GM18951 (cell line): ENCODE data around the gene ARID3A.

Experiments used
- POLR2A ChIP-seq: IDR thresholded peaks from 4 replicates; pipeline ENCODE4 v1.6.1; 2011; ENCODE audit warnings: mild to moderate bottlenecking; ENCODE audit not compliant: insufficient read length, insufficient read depth; ENCODE audit errors: extremely low read depth
- in situ Hi-C: fragments of 300-500 bp; cut with MboI; formaldehyde crosslinking; loops from one replicate; pipeline ENCODE4 v1.12.0; 2022; ENCODE audit warnings: low sequenced_read_pairs, mixed read lengths, inconsistent platforms; ENCODE audit not compliant: unreplicated experiment

The ARID3A gene

DNA sequence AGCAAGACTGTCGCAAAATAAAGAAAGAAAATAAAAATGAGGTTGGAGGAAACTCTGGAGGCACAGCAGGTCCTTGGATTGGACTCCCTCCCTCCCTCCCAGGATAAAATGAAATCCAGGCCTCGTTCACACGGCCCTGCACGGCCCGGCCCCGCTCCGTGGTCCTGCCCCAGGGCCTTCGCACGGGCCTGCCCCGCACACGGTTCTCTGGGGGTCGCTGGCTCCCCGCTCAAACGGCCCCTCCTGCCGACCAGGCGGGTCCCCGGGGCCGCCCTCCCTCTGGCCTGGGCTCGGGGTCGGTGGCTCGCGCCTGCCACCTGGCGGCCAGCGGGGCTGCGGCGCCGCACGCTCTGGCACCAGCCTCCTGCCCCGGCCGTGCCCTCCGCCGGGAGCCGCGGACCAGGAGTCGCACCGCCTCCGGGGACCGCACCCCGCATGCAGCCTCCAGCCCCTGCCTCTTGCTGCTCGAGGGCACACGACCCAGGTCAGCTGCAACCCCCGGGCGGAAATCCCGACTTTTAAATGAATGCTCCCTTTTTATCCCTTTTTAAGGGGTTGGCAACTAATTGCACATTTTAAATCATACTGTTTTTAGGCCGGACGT lies 56.8 kb downstream of the ARID3A start:
- peak; percentile 33 for TF ChIP-seq POLR2A
- in situ Hi-C loops: loop anchor here (5.0 to 25.0 kb wide), 3 partner anchors 60 to 220 kb away; partner anchors contain the start of gene MISP

DNA sequence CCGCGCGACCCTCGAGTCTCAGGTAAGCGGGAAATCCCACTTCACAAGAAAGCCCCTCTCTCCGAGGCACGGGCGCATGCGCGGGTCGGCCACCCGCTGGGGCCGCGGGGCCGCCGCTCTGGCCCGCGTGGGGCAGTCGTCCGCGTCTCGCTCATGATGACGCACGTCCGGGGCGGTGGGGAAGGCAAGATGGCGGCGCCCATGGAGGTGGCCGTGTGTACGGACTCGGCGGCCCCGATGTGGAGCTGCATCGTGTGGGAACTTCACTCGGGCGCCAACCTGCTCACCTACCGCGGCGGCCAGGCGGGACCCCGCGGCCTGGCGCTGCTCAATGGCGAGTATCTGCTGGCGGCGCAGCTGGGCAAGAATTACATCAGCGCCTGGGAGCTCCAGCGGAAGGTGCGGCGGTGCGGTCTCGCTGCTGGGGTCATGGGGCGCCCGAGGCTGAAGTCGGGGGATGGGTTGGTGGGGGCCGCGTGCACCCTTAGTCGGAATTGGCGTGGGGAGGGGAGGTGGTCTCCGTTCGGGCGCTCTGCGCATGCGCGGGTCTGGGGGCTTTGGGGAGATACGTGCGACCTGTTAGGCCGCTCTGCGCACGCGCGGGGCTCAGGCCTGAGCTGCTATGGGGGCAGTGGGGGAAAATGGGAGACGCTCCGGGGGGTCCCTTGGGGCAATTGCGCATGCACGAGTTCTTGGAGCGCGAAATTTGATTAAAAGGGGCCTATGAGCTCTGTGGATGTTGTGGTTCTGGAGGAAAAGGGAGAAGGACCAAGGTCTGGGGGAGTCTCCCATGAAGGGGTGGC lies 58.5 kb downstream of the ARID3A start, which contains the start of gene WDR18:
Gene WDR18 (plus strand): TSS at position 181 of the 803 bp plus-strand sequence. CDS start 9 bp downstream, at position 190.
- peak; percentile 76 for TF ChIP-seq POLR2A
- in situ Hi-C loops: loop anchor here (5.0 to 25.0 kb wide), 3 partner anchors 62 to 222 kb away; partner anchors contain the start of gene MISP

DNA sequence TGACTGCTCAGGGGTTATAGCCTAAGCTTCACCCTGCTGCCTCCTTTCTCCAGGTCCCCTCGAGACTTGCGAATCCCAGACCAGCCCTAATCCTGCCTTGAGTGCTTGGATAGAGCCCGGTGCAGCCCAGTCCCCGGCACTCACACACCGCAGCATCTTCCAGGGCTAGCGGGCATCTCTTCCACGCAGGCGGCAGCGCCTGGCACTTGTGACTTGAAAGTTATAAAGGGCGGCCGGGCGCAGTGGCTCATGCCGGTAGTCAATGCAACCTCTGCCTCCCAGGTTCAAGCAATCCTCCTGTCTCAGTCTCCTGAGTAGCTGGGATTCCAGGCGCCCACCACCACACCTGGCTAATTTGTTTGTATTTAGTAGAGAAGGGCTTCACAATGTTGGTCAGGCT lies 60.2 kb downstream of the ARID3A start:
- in situ Hi-C loops: loop anchor here (10.0 to 25.0 kb wide), 2 partner anchors 121 to 224 kb away; partner anchors contain the start of gene MISP

DNA sequence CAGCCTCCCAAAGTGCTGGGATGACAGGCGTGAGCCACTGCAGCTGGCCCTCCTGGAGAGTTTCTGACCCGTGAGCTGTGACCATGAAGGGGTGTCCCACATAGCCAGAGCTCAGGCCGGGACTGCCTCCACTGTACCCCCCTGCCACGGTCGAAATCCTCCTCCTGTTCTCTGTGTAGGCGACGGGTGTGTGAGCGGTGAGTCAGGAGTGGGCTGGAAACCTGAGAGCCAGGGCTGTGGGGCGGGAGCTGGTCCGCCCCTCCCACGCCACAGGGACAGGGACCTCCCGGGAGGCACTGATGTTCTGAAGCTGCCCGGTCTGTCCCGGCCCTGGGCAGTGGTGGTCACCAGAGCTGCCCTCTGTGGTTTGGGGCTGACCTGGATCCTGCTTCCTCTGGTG lies 62.2 kb downstream of the ARID3A start:
- in situ Hi-C loops: loop anchor here (10.0 to 25.0 kb wide), 2 partner anchors 123 to 226 kb away; partner anchors contain the start of gene MISP
- no peak for TF ChIP-seq POLR2A

More for the DNA sequence above, 60.2 kb downstream of the ARID3A start:
- TF ChIP-seq POLR2A: no peak

DNA sequence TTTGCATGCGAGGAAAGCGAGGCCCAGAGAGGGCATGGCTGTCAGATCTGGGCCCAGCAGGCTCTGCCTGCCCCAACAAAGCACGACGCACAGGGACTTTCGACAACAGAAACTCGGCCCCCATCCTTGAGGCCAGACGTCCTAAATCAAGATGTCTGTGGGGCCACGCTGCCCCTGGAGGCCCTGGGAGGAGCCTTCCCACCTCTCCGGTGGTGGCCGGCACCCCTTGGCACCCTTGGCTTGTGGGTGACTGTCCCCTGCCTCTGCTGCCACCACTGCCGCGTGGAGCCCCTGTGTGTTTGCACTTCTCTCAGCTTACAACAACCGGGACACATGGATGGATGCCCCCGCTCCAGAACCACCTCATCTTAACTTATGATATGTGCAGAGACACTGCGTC lies 62.7 kb downstream of the ARID3A start:
- no peak for TF ChIP-seq POLR2A
- in situ Hi-C loops: loop anchor here (10.0 to 25.0 kb wide), 2 partner anchors 124 to 226 kb away; partner anchors contain the start of gene MISP

DNA sequence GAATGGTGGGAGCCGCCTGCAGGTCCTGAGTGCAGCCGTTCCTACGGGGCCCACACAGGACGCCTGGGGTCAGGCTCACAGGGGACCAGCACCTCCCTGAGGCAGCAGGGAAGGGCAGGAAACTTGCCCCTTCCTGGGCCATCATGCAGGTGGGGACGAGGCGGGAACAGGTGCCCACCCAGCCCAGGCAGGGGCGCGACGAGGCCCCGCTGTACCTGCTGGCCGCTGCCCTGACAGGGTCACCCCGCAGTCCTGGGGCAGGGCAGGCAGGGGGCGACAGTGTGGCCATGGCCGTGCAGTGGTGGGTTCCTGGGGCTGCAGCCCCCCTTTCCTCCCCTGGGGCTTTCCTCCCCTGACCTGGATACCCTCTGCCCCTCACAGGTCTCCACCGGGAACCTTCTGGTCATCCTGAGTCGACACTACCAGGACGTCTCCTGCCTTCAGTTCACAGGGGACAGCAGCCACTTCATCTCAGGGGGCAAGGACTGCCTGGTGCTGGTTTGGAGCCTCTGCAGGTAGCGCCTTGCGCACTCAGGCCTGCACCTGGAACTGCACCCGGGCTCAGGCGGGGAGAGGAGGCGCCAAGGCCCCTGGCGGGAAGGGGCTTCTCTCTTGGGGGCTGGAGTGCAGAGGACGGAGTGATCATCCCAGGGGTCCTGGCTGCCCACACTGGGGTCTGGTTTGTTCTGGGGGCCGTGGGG lies 63.7 kb downstream of the ARID3A start:
- in situ Hi-C loops: loop anchor here (10.0 to 25.0 kb wide), 2 partner anchors 125 to 227 kb away; partner anchors contain the start of gene MISP
- no peak for TF ChIP-seq POLR2A

DNA sequence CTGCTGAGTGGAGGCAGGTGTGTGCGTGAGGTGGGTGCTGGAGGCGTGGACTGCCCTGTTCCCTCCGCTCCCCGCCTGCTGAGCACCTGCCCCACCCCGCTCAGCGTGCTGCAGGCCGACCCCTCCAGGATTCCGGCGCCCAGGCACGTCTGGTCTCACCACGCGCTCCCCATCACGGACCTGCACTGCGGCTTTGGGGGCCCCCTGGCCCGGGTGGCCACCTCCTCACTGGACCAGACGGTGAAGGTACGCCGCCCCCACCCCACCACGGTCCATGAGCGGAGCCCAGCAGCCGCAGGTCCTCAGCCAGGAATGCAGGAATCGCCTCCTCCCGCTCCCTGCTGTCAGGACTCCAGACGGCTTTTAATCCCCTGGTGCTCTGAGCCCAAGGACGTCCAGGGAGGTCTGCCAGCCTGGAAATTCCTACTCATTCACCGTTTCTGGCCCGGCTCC lies 64.3 kb downstream of the ARID3A start:
- TF ChIP-seq POLR2A: no peak

DNA sequence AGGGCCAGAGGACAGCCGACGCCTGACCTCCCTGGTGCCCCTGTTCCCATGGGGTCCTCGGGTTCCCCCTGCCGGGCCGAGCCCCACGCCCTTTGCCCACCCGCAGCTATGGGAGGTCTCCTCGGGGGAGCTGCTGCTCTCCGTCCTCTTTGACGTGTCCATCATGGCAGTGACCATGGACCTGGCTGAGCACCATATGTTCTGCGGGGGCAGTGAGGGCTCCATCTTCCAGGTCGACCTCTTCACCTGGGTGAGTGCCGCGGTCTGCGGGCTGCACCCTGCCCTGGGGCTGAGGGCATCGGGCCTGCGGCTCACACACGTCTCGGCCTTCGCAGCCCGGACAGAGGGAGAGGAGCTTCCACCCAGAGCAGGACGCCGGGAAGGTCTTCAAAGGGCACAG lies 64.9 kb downstream of the ARID3A start:
- TF ChIP-seq POLR2A: no peak
- in situ Hi-C loops: loop anchor here (25.0 kb wide), 1 partner anchor 228 kb away; the partner anchor contains the start of gene MISP

More for the DNA sequence above, 64.3 kb downstream of the ARID3A start:
- in situ Hi-C loops: loop anchor here (25.0 kb wide), 1 partner anchor 228 kb away; the partner anchor contains the start of gene MISP

DNA sequence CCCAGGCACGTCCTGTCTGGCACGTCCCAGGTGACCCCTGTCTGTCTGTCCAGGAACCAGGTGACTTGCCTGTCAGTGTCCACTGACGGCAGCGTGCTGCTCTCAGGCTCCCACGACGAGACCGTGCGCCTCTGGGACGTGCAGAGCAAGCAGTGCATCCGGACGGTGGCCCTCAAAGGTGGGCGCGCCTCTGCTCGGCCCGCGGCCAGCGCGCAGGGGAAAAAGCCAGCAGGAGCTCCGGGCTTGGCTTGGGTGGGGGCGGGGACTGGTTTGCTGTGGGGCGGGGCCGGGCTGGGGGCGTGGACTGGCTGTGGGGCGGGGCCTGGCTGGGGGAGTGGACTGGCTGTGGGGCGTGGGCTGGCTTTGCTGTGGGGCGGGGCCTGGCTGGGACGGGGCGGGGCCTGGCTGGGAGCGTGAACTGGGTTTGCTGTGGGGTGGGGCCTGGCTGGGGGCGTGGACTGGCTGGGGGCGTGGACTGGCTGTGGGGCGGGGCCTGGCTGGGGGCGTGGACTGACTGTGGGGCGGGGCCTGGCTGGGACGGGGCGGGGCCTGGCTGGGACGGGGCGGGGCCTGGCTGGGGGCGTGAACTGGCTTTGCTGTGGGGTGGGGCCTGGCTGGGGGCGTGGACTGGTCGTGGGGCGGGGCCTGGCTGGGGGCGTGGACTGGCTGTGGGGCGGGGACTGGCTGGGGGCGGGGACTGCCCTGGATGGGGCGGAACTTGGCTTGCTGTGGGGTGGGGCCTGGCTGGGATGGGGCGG lies 65.5 kb downstream of the ARID3A start:
- no peak for TF ChIP-seq POLR2A
- in situ Hi-C loops: loop anchor here (25.0 kb wide), 1 partner anchor 229 kb away; the partner anchor contains the start of gene MISP

DNA sequence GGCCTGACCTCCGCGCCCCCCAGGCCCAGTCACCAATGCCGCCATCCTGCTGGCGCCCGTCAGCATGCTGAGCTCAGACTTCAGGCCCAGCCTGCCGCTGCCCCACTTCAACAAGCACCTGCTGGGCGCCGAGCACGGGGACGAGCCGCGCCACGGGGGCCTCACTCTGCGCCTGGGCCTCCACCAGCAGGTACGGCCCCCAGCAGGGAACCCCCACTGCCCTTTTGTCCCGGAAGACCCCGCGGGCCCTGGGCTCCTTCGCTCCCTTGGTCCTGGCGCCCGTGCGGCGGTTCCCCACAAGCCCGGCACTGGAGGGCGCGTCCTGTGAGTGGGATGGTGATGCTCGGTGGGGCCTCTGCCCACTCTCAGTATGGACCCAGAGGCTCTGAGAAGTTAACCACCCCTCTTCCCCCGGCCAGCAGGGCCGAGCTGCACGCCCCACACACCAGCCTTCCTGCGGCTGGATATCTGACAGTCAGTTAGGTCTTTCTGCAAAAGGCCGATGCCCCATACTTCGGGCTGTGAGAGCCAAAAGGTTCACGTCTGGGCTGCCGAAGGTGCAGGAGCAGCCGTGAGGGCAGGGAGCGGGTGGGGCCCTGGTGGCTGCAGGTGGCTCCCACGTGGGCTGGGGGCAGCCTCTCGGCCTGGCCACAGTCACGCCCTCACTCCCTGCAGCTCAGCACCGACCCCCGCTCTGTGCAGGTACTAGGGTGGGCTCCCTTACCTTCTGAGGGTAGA lies 66.3 kb downstream of the ARID3A start:
- in situ Hi-C loops: loop anchor here (25.0 kb wide), 1 partner anchor 230 kb away; the partner anchor contains the start of gene MISP
- TF ChIP-seq POLR2A: no peak

DNA sequence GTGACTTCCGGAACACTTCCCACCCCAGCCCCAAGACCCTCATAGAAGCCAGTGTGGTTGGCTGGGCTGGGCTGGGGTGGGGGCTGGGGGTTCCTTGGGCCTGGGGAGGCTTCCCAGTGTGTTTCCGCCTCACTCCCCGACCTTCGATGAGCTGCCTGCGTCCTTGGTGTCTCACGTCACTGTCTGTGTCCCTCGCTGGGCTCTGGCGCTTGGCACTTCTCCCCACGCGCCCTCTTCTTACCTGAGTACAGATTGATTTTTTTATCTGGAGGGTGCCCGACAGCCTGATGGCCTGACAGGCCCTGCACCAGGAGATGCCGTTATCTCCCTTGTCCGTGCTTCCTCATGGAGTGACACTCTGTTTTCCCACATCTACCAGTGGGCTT lies 66.8 kb downstream of the ARID3A start:
- in situ Hi-C loops: loop anchor here (25.0 kb wide), 1 partner anchor 230 kb away; the partner anchor contains the start of gene MISP
- TF ChIP-seq POLR2A: no peak
